ENCODE measurements around the gene ZNF414.

DNA sequence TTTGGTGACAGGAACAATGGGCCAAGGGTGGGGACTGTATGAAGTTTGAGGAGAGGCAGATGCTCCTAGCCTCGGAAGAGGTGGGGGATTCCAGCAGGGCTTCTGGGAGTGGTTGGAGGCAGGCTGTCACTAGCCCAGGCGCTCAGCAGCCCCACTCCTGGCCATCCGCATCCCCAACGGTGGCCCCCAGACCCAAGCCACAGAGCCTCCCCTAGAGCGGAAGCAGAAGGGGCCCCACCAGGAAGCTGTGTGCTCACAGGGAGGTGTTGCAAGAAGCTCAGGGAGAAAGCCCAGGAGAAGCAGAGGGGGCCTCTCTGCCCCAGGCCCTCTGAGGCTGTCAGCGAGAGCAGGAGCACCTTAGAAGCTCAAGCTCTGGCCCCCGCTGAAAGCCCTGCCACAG, 19.8 kb downstream of the ZNF414 start:
- TF ChIP-seq POLR2AphosphoS5 (IDR thresholded peaks at IDR 0.05; ENCODE audit: low read depth) = peak; percentile 96
- TF ChIP-seq, protein P1, sequence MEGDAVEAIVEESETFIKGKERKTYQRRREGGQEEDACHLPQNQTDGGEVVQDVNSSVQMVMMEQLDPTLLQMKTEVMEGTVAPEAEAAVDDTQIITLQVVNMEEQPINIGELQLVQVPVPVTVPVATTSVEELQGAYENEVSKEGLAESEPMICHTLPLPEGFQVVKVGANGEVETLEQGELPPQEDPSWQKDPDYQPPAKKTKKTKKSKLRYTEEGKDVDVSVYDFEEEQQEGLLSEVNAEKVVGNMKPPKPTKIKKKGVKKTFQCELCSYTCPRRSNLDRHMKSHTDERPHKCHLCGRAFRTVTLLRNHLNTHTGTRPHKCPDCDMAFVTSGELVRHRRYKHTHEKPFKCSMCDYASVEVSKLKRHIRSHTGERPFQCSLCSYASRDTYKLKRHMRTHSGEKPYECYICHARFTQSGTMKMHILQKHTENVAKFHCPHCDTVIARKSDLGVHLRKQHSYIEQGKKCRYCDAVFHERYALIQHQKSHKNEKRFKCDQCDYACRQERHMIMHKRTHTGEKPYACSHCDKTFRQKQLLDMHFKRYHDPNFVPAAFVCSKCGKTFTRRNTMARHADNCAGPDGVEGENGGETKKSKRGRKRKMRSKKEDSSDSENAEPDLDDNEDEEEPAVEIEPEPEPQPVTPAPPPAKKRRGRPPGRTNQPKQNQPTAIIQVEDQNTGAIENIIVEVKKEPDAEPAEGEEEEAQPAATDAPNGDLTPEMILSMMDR (IDR thresholded peaks at IDR 0.05; ENCODE audit: insufficient read depth, low read length) = no peak
- TF ChIP-seq, protein P2, sequence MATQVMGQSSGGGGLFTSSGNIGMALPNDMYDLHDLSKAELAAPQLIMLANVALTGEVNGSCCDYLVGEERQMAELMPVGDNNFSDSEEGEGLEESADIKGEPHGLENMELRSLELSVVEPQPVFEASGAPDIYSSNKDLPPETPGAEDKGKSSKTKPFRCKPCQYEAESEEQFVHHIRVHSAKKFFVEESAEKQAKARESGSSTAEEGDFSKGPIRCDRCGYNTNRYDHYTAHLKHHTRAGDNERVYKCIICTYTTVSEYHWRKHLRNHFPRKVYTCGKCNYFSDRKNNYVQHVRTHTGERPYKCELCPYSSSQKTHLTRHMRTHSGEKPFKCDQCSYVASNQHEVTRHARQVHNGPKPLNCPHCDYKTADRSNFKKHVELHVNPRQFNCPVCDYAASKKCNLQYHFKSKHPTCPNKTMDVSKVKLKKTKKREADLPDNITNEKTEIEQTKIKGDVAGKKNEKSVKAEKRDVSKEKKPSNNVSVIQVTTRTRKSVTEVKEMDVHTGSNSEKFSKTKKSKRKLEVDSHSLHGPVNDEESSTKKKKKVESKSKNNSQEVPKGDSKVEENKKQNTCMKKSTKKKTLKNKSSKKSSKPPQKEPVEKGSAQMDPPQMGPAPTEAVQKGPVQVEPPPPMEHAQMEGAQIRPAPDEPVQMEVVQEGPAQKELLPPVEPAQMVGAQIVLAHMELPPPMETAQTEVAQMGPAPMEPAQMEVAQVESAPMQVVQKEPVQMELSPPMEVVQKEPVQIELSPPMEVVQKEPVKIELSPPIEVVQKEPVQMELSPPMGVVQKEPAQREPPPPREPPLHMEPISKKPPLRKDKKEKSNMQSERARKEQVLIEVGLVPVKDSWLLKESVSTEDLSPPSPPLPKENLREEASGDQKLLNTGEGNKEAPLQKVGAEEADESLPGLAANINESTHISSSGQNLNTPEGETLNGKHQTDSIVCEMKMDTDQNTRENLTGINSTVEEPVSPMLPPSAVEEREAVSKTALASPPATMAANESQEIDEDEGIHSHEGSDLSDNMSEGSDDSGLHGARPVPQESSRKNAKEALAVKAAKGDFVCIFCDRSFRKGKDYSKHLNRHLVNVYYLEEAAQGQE (IDR thresholded peaks at IDR 0.05; ENCODE audit: insufficient replicate concordance, low read depth) = peak; percentile 57
- peak; percentile 62; the same call in 1 of the 2 replicates for TF ChIP-seq SPI1 (IDR thresholded peaks at IDR 0.05; ENCODE audit: borderline replicate concordance, low read depth)
- TF ChIP-seq GABPA (IDR thresholded peaks at IDR 0.05; ENCODE audit: low read depth) = peak; percentile 69
